GM21360 (cell line): Measurements from ENCODE around the gene PDE9A.

Experiments
- ATAC-seq: cut with Tn5 transposase; IDR thresholded peaks from one replicate; pipeline ENCODE4 v1.9.1; 2021; ENCODE audit warnings: mild to moderate bottlenecking, moderate library complexity; ENCODE audit not compliant: unreplicated experiment

PDE9A gene

GRCh38 chr21:42670058-42670880 lies 16.8 kb downstream of the PDE9A start:
- ATAC-seq = no peak

DNA sequence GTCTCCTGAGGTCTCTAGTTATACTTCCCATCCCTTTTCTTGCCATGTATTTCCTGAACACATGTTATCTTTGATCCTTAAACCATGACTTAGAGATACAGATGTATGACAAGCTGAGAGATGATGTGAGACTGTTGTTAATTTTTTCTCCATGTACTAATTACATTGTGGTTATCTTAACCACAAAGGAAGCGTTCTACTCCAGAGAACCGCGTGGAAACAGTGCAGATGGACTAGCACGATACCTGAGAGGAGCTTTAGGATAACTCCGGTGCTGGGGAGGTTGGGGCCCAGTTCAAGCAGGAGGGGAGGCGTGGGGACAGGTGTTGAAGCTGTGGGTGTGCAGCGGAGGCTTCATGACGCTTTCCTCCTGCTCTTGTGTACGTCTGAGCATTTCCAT lies 17.5 kb downstream of the PDE9A start:
- ATAC-seq = no peak

- ATAC-seq = no peak
These were observed 18.6 kb downstream of the PDE9A start for GRCh38 chr21:42671778-42672593.

- ATAC-seq = no peak
These were observed 19.5 kb downstream of the PDE9A start for GRCh38 chr21:42672699-42673458.

- no peak for ATAC-seq
These were observed 20.4 kb downstream of the PDE9A start for GRCh38 chr21:42673633-42674328.

DNA sequence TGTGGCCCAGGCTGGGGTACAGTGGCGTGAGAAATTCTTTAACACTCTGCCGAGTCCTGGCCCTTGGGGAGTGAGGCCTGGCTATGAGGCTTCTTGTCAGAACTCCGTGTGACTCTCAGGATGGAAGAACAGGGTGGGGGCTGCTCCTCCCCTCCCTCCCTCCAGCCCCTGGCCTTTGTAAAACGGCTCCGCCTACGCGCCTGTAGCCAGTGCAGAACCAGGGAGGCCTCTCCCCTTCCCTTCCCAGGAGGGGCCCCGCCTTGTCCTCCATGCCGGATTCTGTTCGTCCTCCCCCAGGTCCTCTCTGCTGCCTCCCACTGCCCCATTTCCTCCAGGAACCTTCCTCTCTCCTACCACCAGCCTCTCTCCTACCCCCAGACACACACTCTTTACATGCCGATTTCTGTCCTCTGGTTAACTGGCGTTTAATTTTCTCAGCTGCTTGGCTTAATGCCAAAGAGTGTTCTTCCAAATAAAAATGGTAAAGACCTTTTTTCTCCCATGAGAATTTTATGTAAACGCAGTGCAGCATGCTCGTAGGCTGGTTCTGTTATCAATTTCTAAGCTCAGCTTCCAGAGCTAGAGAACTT lies 21.0 kb downstream of the PDE9A start:
- ATAC-seq = no peak

GRCh38 chr21:42675403-42675802 lies 22.0 kb downstream of the PDE9A start:
- no peak for ATAC-seq

GRCh38 chr21:42676808-42677207 lies 23.4 kb downstream of the PDE9A start:
- ATAC-seq = no peak

GRCh38 chr21:42677339-42678321 lies 24.2 kb downstream of the PDE9A start:
- ATAC-seq = no peak

GRCh38 chr21:42678618-42679295 lies 25.3 kb downstream of the PDE9A start:
- ATAC-seq = no peak

DNA sequence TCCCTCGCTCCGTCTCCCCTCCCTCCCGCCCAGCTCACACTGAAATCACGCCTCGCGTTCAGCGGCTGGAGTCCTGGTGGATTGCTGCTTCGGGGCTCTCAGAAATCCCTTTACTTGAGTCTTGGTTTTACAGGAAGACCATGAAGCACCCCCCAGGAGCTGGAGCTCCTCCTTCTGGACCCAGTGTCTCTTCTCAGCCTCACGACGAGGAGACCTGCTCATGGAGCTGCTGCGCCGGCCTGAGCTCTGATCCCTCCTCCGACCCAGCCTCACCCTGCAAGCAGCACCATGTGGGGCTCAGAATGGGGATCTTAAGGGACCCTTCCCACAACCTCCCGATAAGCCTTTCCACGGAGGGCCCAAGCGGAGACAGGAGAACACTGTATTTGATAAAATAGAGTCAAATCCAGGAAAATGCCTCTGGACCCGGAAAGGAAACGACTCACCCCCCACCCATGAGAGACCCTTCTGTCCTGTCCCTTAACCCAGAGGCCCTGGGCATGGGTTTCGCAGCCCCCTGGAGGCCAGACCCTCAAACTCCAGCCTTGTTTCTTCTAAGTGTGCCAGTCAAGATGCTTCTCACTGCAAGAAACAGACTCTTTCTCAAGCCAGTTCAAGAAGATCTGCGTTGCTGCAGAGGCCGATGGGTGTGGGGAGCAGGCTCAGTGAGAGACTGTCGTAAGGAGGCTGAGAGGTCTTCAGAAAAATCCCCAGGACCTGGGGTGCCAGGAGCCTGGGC lies 26.1 kb downstream of the PDE9A start:
- ATAC-seq = no peak

DNA sequence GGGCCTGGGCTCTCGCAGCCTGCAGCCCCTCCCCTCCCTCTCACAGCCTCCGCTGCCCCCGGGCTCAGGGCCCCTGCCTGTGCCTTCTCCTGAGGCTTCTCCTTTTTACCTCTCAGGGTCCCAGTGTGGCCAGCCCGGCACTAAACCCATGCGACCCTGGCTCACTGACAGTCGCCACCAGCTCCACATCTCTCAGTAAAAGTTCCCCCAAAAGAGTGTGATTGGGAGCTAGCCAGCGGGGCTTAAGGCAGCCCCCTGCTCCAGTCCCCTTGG lies 26.6 kb downstream of the PDE9A start:
- no peak for ATAC-seq

- ATAC-seq = no peak
These were observed 27.0 kb downstream of the PDE9A start for GRCh38 chr21:42680429-42680828.

DNA sequence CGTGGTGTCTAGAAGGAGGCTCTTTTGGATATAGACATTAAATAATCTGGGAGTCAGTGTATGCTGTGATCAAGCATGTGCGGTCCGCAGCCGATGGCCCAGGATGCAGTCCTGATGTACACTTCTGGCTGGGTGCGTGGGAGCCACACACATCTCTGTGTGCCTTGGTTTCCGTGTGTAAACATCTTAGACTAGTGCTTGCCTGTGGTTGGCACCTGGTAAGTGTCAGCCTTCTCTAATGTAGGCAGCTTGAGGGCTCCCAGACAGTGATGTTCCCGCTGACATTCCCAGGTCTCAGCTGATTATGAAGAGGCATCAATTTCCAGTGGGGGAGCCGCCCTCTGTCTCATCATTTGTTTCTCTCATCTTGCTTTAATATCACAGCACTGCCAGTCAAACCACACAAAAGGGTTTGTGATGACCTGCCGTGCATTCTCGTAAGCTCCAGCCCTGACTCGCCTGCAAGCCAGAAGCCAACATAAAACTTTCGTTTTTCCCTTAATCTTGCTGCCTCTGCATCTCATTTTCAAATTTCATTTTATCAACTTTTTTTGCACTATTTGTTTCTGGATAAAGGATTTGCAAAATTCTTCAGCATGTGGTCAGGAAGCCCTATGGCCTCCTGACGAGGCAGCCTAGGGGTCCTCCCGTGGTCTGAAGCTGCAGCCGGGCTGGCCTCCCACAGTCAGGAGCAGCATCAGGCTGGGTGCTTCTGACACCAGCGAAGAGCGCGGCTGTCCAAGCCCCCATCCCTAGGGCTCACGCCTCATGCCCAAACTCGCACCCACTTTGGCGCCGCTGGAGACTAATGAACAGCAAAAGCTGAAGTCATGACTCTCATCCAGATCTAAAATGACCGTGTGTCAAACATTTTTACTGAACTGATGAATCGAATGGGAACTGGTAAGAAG lies 28.1 kb downstream of the PDE9A start:
- no peak for ATAC-seq

GRCh38 chr21:42682661-42683210 lies 29.3 kb downstream of the PDE9A start:
- no peak for ATAC-seq

- ATAC-seq = no peak
These were observed 30.1 kb downstream of the PDE9A start for GRCh38 chr21:42683371-42684108.
